ENCODE measurements around the gene LHPP.

LHPP gene

GRCh38 chr10:124656113-124656490, 194.5 kb downstream of the LHPP start:
- no peak for DNase-seq (ENCODE audit: low read depth in 2 of 2)

- DNase-seq (ENCODE audit: low read depth in 2 of 2): no peak
Measured at GRCh38 chr10:124656541-124656940, 194.9 kb downstream of the LHPP start.

- DNase-seq (ENCODE audit: low read depth in 2 of 2): no peak
Measured at GRCh38 chr10:124657806-124658205, 196.2 kb downstream of the LHPP start.

GRCh38 chr10:124658591-124659242, 197.1 kb downstream of the LHPP start:
- no peak for DNase-seq (ENCODE audit: low read depth in 2 of 2)

- no peak for DNase-seq (ENCODE audit: low read depth in 2 of 2)
Measured at GRCh38 chr10:124659380-124659779, 197.8 kb downstream of the LHPP start.

GRCh38 chr10:124660404-124661125, 198.9 kb downstream of the LHPP start:
- no peak for DNase-seq (ENCODE audit: low read depth in 2 of 2)

GRCh38 chr10:124661660-124662180, 200.1 kb downstream of the LHPP start:
- no peak for DNase-seq (ENCODE audit: low read depth in 2 of 2)

- no peak for DNase-seq (ENCODE audit: low read depth in 2 of 2)
Measured at GRCh38 chr10:124663228-124663627, 201.6 kb downstream of the LHPP start.

Data from stimulated activated CD8-positive, alpha-beta memory T cell treated with anti-CD3 and anti-CD28 coated beads, Interleukin-2, amount 100 ng/mL, for 1 hour (primary cell).